ENCODE data around the gene EFCAB12.
"Not testable (repeated sequence)": the region's sequence is repeated elsewhere in the genome, so short reads cannot be mapped to it uniquely, and the experiment has no call there.

Gene EFCAB12

DNA sequence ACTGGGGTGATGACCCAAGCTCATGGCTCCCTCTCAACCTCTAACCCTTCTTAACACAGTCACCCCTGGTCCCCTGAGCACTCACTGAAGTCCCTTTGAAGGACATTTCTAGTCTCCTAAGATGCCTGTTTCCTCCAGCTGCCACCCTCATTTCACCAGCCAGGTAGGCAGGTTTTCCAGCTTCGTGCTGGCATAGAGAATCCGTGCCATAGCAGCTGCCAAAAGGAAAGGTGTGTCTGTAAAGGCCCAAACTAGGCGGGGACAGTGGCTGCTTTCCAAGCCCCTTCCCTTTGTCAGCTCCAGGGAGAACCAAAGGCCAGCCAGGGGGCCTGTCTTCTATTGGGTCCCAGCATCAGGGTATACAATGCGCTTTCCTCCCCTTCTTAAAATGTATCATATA, 36.9 kb downstream of the EFCAB12 start:
- not testable (repeated sequence) for DNase-seq

DNA sequence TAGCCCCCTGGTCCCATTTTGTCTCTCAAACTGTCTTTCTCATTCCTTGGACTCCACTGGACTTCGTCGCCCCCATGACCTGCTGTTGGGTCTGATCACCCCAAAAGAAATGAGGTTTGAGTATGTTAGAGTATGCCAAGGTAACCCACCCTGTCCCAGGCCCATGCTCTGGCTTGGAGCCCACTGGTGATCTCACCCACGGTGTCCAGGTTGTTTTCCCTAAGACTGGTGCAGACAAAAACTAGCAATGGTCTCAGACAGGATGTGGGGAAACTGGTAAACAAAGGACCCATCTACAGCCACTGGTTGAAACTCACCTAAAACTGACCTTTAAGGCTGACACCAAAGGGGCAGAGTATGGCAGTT, 38.9 kb downstream of the EFCAB12 start:
- no peak for DNase-seq

DNA sequence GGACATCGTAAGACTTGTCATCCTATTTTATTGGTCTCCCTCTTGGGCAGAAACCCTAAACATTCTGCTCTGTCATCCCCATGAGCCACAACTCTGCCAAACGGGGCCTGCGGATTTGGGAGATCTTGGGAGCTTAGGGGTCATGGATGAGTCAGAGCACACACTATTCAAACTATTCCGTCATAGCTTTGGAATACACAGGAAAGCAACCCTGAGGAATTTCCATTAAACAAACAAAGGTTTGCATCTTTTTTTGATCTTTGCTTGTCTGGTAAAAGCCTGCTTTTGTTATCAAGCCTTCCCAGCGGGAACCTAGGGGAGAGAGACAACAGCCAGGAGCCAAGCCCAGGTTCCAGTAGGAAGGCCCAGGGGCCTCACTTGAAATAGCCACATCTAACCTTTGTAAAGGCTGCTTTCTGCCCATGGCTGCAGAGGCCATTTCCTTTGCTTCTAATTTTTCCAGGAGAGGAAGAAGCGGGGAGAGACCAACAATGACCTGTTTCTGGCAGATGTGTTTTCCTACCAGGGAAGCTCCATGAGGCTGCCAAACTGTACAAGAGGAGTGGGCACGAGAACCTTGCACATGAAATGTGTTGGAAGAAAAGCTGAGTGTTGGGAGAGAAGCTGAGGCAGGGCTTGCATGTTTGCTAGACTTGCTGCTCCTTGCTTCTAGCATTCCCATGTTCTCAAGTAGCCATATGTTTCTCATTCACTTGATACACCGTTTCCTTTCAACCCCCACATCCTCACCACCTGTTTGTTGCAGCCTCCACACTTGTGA, 39.5 kb downstream of the EFCAB12 start:
- not testable (repeated sequence) for DNase-seq

GRCh38 chr3:129387487-129387886, 40.9 kb downstream of the EFCAB12 start:
- no peak for DNase-seq

DNA sequence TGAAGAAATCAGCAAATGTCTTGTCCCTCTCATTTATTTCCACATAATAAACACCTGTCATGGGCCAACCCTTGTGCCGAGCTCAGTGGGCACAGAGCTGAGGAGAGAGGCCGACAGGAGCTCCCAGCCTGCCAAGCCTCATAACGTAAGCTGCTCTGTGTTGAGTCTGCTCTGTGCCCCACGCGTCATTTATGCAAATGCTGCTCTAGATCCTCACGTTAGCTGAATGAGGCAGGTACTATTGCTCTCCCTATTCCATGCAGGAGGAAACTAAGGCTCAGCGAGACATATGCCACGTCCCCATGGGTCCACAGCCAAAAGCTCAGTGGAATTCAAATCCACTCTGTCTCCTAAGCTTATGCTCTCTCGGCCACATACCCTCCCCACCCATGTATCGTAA, 41.5 kb downstream of the EFCAB12 start:
- no peak for DNase-seq

DNA sequence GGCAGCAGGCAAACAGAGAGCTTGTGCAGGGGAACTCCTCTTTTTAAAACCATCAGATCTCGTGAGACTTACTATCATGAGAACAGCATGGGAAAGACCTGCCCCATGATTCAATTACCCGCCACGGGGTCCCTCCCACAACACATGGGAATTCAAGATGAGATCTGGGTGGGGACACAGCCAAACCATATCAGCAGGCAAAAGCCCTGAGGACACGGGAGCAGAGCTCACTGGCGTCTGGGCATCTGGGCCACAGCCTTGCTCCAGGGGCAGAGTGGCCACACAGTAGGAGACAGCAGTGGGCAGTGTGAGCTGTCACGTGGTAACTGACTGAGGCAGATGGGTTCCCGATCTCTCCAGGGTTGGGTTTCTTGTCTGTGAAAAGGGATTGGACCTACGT, 42.9 kb downstream of the EFCAB12 start:
- DNase-seq, result peak; percentile 29

- no peak for DNase-seq
Measured at GRCh38 chr3:129384594-129385323, 43.7 kb downstream of the EFCAB12 start.

GRCh38 chr3:129384103-129384502, 44.3 kb downstream of the EFCAB12 start:
- DNase-seq, result not testable (repeated sequence)

GRCh38 chr3:129383292-129383860, 45.1 kb downstream of the EFCAB12 start:
- peak; percentile 80 for DNase-seq

GRCh38 chr3:129382366-129382765, 46.1 kb downstream of the EFCAB12 start:
- no peak for DNase-seq

DNA sequence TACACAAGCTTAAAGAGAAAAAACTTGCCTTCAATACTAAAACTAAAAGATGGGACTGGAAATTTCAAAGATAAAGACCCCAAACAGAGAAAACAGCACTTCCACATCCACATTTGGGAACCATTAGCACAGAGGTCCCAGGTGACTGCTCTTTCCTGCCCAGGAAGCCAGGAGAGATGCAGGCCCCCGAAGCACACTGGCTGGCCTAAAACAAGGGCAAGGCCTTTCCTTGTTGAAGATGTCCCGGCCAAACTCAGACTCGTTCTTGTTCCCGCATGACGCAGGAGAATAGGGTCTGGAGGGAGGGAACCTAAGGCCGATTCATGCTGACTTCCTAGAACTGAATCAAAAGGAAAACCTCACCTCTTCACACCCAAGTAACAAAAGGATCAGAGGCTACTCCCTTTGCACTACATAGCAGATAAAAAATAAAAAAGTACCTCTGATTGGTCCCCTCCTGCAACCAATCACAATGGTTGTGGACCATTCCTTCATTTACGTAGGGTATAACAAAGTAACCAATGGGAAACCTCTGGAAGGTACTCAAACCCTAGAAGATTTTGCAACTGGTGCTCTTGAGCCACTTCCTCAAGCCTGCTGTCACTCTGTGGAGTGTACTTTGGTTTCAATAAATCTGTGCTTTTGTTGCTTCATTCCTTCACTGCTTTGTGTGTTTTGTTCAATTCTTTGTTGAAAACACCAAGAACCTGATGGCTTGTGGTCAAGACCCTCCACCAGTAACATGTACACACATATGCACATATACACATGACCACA, 48.7 kb downstream of the EFCAB12 start:
- no peak for DNase-seq

DNA sequence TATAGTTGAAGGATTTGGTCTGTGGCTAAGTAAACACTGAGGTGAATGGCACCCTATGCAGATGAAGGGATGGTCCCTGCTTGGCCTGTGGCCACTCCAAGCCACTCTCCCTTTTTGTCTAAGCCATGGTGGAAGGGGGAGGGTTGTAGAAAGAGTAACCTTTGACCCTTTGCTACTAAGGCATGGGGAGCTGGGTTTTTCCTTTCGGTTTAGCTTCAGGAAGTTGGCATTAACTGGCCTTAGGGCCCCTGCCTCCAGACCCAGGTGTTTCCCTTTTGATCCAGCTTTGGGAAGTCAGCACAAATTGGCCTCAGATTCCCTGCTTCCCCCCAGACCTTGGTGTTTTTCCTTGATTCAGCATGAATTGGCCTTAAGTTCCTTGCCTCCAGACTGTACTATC, 49.5 kb downstream of the EFCAB12 start:
- DNase-seq, result no peak

GRCh38 chr3:129377615-129378014, 50.8 kb downstream of the EFCAB12 start:
- DNase-seq, result peak; percentile 4

GRCh38 chr3:129375099-129375498, 53.3 kb downstream of the EFCAB12 start:
- no peak for DNase-seq

DNA sequence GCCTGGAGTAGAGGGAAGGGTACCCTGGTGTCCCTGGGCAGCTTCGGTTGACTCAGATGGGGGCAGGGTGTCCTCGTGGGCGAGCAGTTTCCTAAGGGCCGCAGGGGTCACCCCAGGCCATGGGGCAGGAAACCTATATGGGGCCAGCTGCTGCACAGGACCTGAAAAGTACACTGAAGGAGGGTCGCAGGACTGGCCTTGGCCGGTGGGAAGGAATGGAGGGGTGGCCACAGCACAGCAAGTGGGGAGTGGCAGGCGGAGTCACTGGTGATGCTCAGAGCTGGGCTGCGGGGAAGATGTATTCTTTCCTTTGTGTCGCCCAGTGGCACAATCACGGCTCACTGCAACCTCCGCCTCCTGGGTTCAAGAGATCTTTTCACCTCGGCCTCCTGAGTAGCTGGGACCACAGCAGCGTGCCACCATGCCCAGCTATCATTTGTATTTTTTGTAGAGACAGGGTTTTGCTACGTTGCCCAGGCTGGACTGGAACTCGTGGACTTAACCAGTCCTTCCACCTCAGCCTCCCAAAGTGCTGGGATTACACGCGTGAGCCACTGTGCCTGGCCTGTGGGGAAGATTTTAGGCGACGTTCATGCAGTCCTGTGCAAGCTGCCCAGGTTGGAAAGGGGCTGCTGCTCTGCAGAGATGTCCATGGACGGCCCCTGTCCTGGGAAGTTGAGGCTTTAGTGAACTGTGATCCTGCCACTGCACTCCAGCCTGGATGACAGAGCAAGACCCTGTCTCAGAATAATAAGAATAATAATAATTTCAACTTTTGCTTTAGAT, 57.2 kb downstream of the EFCAB12 start:
- DNase-seq, result no peak

- no peak for DNase-seq
Measured at GRCh38 chr3:129370248-129370964, 58.0 kb downstream of the EFCAB12 start.

DNA sequence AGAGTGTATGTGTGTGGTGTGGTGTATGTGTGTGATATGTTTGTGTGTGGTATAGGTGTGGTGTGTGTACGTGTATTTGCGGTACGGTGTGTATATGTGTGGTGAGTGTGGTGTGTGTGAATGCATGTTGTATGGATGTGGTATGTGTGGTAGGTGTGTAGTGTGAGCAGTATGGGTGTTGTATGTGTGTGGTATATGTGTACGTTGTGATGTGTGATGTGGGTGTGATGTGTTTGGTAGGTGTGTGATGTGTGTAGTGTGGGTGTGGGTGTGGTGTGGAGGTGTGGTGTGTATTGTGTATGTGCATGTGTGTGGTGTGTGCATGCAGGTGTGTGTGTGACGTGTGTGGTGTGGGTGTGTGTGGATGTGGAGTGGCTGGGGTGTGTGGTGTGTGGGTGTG, 58.7 kb downstream of the EFCAB12 start:
- DNase-seq, result no peak

- DNase-seq, result no peak
Measured at GRCh38 chr3:129367821-129368220, 60.6 kb downstream of the EFCAB12 start.

DNA sequence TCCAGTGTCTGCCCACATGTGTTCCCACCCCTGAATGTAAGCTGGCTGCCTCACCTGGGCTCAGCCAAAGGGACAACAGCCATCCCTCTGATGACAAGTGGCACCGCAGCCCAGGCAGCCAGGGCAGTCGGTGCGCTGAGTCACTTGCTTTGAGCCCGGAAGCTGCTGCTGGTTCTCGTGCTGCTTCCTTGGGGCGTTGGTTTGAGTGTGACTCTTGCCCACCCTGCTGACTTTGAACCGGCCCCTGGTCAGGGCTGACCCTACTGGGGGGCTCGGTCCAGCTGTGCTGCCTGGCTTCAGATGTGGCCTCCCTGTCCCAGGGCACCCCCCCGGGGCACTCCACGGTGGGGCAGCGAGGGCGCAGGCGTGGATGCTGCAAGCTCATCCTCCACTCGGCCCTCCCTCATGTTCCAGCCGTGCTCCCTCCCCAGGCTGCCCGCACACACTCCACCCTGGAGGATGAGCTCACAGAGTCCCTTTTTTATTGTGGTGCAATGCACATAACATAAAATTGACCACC, 62.1 kb downstream of the EFCAB12 start:
- DNase-seq, result no peak

- DNase-seq, result peak; percentile 69
Measured at GRCh38 chr3:129365296-129366136, 62.9 kb downstream of the EFCAB12 start.

DNA sequence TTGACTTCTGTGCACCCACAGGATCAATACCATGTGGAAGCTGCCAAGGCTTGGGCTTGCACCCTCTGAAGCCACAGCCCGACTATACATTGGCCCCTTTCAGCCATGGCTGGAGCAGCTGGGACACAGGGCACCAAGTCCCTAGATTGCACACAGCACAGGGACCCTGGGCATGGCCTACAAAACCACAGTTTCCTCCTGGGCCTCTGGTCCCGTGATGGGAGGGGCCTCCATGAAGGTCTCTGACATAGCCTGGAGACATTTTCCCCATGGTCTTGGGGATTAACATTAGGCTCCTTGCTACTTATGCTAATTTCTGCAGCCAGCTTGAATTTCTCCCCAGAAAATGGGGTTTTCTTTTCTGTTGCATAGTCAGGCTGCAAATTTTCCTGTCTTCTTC, 63.6 kb downstream of the EFCAB12 start:
- DNase-seq, result peak; percentile 54

Data from OCI-M1 (cell line).